LNCAP (cell line): Measurements from ENCODE around the gene NPFFR1.

Source experiments
- TF ChIP-seq, protein P1 (sequence below): fragments of 450-650 bp; IDR thresholded peaks from 2 replicates; pipeline ENCODE4 v1.5.1; 2017; ENCODE audit warnings: mild to moderate bottlenecking

NPFFR1 gene

DNA sequence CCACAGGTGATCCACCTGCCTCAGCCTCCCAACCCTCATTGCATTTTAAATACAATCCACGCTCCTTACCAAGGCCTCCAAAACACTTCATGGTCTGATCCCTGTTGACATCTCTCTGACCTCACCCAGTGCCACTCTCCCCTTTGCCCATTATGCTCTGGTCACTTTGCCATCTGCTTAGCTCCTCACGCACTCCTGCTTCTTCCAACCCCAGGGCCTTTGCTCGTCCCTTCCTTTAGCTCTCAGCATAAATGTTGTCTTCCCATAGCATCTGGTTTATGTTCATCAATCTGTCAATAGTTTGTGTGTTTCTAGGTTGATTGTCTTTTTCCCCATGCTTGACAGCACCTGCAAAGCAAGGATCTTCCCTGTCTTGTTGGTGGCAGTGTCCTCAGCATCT is 14.1 kb downstream of the NPFFR1 start:
- TF ChIP-seq, protein P1, sequence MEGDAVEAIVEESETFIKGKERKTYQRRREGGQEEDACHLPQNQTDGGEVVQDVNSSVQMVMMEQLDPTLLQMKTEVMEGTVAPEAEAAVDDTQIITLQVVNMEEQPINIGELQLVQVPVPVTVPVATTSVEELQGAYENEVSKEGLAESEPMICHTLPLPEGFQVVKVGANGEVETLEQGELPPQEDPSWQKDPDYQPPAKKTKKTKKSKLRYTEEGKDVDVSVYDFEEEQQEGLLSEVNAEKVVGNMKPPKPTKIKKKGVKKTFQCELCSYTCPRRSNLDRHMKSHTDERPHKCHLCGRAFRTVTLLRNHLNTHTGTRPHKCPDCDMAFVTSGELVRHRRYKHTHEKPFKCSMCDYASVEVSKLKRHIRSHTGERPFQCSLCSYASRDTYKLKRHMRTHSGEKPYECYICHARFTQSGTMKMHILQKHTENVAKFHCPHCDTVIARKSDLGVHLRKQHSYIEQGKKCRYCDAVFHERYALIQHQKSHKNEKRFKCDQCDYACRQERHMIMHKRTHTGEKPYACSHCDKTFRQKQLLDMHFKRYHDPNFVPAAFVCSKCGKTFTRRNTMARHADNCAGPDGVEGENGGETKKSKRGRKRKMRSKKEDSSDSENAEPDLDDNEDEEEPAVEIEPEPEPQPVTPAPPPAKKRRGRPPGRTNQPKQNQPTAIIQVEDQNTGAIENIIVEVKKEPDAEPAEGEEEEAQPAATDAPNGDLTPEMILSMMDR = no peak

DNA sequence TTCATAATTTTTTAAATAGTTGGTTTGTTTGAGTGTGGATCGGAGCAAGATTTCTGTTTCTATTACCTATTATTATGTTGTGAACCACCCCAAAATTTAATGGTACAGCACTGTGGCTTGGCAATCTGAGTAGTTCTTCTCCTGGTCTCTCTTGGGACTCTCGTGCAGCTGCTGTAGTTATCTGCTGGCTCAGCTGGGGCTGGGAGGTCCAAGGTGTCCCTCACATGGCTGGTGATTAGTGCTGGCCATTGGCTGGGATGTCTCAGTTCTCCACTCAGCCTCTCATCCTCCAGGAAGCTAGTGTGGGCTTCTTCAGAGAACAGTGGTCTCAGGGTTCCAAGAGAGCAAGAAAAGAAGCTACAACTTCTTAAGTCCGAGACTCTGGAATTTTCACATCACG is 15.4 kb downstream of the NPFFR1 start:
- TF ChIP-seq, protein P1 = no peak

DNA sequence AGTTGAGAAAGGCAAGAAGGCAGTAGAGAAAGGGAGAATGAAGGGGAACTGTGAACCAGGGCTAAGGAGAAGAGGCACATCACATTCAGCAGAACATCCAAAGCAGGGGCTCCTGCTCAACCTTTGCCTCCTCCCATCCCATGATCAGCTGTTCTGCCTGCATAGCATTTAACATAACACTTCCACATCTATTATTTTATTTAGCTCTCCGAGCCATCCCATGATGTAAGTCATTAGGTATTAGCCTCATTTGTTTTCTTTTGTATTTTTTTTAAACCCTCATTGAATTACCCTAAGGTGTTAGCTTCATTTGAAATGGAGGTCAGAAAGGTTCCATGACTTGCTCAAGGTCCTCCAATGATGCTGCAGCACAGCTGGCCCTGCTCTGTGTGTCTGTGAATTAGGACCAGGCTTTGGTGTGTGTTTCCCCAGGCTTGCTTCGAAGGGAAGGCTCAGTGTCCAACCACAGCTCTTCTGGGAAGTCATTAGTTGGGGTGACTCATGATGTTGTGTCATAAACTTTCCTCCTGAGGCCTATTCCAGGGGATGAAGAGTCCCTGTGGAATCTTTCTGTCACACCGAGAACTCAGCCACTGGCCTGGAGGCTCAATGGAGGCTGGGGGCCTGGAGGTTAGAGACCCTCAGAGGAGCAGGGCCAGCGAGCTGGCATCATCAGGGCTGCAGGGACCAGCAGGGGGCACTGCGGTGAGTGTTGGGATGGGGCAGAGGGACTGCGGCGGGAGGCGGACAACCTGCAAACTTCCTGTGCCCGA is 16.5 kb downstream of the NPFFR1 start:
- TF ChIP-seq, protein P1 = no peak

DNA sequence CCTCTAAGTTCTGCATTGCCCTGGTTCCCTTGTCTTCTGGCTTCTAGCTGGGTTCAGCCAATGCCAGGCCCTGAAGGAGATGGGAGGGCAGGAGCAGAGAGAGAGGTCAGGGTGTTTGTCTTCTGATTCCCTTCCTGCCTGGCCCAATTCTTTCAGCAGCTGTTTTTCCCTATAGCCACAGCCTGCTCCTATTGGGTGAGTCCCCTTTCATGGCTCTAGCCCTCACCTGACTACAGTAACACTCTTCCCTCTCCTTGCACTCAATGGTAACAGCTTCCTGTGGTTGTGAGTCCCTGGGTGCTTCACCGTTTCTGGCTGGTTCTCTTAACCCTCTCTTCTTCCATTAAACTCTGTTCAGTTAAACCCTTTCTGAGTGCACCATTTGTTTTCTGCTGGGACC is 17.1 kb downstream of the NPFFR1 start:
- TF ChIP-seq, protein P1 = no peak

DNA sequence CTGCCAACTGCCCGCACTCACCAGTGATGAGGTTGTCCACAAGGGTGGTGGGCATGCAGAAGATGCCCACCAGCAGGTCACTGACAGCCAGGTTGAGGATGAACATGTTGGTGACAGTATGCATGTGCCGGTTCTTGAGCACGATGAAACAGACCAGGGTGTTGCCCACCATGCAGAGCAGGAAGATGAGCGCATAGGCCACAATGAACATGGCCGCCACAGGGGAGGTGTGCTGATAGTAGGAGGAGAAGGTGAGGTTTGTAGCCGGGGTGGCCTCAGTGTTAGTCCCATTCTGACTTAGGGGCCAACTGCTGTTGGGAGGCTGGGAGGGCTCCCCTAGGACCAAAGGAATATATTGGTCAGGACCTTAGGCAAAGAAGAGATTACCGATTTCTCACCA is 17.7 kb downstream of the NPFFR1 start:
- TF ChIP-seq, protein P1 = no peak

DNA sequence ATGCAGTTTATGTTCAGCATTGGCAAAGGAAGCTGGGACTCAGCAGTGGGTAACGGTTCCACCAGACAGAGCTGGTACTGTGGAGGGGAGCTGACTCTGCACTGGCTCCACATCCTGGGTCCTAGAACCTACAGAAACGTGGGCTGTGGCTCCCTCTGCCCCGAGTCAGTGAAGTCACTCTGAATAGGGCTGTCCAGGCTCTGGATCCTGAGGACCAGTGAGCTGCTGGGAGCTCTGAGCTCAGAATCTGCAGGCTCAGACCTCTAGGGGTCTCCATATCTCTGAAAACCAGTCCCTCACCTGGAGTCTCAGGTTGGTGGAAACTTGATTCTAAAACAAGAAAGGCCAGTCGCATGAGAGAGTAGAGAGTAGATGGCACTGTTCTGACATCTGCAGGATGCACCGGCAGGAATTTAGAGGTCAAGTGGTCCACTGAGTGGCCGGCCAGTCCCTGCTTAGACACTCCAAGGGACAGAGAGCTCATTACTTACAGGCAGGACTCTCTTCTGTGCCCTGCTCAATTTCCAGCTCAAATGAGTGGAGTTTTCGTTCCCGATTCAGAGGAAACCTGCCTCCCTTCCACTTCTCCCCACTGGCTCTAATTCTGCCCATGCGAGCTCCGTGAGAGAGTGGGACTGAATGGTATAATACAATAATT is 18.6 kb downstream of the NPFFR1 start:
- TF ChIP-seq, protein P1 = peak; percentile 24; the same call in 1 of the 2 replicates

DNA sequence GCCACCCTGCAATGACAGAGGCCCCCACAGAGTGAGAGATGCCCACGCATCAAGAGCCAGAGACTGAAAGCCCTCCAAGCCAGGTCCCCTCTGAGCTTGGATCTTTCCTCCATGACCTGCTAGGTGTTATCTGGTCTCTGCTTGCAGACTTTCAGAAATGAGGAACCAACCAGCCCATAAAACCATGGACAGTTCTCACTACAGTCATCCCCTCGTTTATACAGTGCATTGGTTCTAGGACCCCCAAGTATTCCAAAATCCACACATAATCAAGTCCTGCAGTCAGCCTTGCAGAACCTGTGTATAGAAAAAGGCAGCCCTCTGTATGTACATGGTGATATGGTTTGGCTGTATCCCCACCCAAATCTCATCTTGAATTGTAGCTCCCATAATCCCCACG is 23.1 kb downstream of the NPFFR1 start:
- TF ChIP-seq, protein P1 = no peak
